HG02678 (cell line): ENCODE data around the gene XPO5.
"Not testable (repeated sequence)": the region's sequence is repeated elsewhere in the genome, so short reads cannot be mapped to it uniquely, and the experiment has no call there.

ENCODE experiments used
- ATAC-seq: cut with Tn5 transposase; IDR thresholded peaks from one replicate; pipeline ENCODE4 v1.9.1; 2021; ENCODE audit warnings: mild to moderate bottlenecking, moderate library complexity; ENCODE audit not compliant: unreplicated experiment

The XPO5 gene

GRCh38 chr6:43584892-43585570 is 9.2 kb upstream of the XPO5 start:
- no peak for ATAC-seq

GRCh38 chr6:43582911-43583310 is 7.1 kb upstream of the XPO5 start:
- no peak for ATAC-seq

DNA sequence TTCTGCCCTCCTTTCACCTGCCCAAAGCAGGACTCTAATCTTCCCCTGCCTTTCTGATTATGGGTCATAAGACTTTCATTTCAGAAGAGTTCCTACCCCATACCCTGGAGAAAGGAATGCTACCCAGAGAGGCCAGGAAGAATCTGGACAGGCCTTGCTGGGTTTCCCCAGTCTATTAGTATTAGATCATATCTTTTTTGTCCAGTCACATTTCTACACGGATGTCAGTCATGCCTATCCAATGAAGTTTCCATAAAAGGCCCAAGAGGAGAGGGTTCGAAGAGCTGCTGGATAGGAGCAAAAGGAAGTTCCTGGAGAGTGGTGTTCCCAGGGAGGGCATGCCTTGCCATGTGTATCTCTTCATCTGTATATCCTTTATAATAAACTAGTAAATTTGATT is 3.3 kb upstream of the XPO5 start:
- no peak for ATAC-seq

DNA sequence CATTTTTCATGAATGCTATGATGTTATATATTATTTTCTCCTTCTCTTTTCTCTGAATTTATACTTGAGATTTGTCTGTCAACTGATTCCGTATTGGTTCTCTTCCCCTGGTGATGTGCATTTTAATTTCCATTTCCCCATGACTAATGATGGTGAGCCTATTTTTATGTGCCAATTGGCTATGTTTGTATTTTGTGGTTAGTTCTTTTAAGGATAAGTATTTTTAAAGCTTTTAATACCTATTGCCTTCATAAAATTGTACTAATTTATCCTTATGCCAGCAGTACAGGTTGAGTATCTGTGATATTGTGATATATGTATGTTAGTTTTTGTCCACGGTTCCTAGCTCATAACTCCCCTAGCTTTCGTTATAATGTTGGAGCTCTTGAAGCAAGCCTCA is 2.9 kb upstream of the XPO5 start:
- no peak for ATAC-seq

DNA sequence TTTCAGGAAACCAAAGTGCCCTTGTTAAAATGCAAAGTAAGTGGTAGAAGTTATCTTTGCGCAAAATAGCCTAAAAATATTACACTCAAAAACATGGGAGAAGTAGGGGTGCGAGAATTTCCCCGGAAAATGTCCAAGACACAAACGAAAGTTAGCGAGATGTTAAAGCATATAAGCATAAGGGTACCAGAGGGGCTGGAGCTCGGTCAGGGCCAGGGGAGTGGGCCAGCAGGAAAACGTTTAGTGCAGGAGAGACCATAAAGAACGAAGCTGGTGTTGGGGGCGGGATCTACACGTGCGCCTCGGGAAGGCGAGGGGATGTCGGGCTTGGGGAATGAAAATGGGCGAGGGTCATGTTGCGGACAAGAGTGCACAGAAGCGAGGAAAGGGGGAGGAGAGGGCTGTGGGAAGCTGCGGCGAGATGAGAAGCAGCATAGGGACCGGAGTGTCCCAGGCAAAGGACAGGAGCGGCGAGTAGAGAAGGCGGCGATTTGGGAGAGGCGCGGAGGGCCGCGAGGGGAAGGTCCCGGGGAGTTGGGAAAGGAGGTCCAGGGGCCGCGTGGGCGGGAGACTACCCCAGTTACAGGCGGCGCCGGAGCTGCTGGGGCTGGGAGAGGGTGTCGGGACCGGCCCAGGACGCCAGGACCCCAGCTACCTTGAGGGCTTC is 600 bp downstream of the XPO5 start:
- ATAC-seq, result peak; percentile 17

DNA sequence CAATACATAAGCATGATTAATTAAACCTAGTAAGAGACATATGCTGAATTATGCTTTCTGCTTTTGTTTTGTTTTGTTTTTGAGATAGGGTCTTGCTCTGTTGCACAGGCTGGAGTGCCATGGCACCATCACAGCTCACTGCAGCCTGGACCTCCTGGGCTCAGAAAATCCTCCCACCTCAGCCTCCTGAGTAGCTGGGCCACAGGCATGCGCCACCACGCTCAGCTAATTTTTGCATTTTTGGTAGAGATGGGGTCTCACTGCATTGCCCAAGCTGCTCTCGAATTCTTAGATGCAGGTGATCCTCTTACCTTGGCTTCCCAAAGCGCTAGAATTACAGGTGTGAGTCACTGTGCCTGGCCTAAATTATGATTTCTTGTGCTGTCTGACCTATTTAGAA is 3.8 kb downstream of the XPO5 start:
- no peak for ATAC-seq

GRCh38 chr6:43570876-43571441 is 4.9 kb downstream of the XPO5 start:
- ATAC-seq, result no peak

DNA sequence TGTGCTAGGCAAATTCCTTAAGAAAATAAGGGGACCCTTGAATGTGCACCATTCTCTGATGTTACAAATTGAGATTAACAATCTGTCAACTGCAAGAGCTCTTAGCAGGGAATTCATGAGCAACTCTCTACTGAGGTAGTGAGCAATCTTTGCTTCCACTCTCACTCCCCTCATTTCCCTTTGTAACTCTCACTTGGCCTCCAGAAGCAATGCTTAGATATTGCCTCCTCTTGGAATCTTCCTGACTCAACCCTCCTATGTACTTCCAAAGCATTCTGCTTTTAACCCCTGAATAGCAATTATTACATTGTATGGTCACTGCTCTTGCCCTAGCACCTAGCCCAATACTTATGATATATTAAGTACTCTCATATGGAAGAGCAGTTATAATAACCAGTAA is 16.5 kb downstream of the XPO5 start:
- ATAC-seq, result no peak

GRCh38 chr6:43557620-43558019 is 18.2 kb downstream of the XPO5 start:
- ATAC-seq, result not testable (repeated sequence)

GRCh38 chr6:43547222-43547621 is 28.6 kb downstream of the XPO5 start:
- ATAC-seq, result no peak

DNA sequence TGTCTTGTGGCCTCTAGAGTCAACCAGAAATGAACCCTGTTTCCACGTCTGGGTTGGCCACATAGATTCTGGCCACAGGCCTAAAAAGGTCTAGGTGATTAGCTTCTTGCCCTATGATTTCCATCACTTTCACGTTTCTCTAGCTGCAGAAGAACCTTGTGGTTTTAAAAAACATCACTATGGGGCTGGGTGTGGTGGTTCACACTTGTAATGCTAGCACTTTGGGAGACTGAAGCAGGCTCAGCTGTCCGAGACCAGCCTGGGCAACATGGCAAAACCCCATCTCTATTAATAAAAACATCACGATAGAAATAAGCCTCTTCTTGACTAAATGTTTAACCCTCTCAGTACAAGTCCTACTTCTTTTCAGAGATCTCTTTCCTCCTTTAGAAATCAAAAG is 31.4 kb downstream of the XPO5 start:
- ATAC-seq, result no peak

- no peak for ATAC-seq
Observed at GRCh38 chr6:43541774-43542471, 33.9 kb downstream of the XPO5 start.

DNA sequence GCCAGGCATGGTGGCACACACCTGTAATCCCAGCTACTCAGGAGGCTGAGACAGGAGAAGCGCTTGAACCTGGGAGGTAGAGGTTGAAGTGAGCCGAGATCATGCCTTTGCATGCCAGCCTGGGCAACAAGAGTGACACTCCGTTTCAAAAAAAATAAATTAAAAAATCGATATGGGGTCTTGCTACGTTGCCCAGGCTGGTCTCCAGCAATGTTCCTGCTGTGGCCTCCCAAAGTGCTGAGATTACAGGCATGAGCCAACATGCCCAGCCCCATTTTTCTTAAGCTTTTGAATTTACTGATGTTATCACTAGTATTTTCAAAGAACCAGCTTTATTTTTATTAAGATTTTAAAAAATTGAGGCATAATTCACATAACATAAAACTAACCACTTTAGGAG is 35.3 kb downstream of the XPO5 start:
- no peak for ATAC-seq

DNA sequence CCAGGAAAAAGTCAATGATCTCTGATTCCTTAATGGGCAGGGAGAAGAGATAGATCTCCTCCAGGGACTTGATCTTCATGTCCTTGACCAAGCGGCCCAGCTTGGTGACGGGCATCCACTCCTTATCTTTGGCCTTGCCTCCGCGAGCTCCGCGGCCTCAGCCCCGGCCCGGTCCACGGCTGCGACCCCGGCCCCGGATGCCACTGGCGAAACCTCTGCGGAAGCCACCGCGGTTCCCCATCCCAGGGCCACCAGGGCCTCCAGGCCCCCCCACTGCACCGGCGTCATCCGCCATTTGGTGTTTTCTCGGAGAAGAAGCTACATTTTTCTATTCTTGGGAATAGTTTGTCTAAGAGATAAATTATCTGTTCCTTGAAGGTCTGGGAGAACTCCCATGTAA is 36.4 kb downstream of the XPO5 start:
- not testable (repeated sequence) for ATAC-seq

GRCh38 chr6:43538986-43539385 is 36.9 kb downstream of the XPO5 start:
- not testable (repeated sequence) for ATAC-seq

GRCh38 chr6:43532201-43532600 is 43.6 kb downstream of the XPO5 start:
- ATAC-seq, result no peak

DNA sequence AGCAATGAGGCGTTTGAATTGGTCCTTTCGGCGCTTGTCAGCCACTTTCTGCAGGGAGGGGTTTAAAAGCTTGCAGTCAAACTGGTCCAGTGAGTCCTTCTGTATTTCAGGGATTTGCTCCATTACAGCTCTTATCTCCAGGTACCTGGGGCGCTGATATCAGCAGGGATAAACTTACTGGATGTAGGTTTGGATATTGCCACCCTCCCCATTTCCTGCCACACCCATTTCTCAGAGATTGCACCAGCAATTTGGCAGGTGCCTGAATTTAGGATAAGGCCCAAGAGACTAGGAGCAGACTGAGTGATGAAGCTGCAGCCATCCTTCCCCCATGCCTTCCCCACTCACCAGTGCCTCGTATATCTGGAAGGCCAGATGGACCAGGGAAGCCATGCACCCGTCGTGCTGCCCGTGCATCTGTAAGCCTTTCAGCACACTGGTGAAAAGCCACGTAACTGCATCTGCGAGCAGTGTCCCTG is 51.3 kb downstream of the XPO5 start:
- ATAC-seq, result no peak

- no peak for ATAC-seq
Observed at GRCh38 chr6:43523284-43523683, 52.6 kb downstream of the XPO5 start.

DNA sequence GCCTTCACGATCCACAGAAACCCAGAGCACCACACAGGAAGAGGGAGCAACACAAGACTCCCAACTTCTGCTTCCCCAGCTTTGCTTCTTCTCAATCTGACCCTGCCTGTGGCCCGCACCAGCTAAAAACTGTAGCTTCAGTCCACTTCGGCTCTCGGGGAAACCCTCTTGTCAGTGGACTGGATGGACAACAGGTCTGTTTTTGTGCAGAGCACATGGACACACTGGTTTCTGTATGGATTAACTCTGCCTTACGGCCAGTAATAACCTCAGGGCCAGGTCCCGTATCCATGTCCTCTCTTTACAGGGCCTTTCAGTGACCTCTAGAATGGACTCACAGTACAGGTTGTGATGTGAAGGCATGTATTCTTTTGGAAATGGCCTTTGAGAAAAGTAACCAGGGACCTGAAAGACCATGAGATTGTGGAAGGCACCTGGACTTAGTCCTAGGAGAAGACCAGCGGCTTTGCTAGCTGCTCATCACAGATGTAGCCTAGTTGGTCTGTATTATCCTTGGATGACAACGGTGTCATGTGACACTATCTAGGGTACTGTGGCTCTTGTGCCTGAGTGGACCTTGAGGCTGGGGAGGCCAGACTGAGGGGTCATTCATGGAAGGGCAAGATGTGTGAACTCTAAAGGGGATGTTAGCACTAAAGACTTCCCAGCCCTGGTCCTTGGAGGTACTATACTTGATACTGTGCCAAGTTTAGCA is 53.1 kb downstream of the XPO5 start:
- ATAC-seq, result no peak

- ATAC-seq, result no peak
Observed at GRCh38 chr6:43521836-43522235, 54.0 kb downstream of the XPO5 start.

- no peak for ATAC-seq
Observed at GRCh38 chr6:43520097-43520496, 55.7 kb downstream of the XPO5 start.
